HEK293 (cell line): ENCODE measurements around the gene ZNF624.
"Not testable (repeated sequence)": the region's sequence is repeated elsewhere in the genome, so short reads cannot be mapped to it uniquely, and the experiment has no call there.

Experiments
- CTCF ChIA-PET: fragments of 350-600 bp; formaldehyde crosslinking; extraction: SDS; loops from one replicate; lab custom pipeline; 2021; ENCODE audit warnings: antibody characterized with exemption; lab: Yijun Ruan, JAX
- POLR2A ChIA-PET: fragments of 300-600 bp; formaldehyde crosslinking; extraction: SDS; loops from one replicate; lab custom pipeline; 2020; ENCODE audit warnings: antibody characterized with exemption, inconsistent platforms; lab: Yijun Ruan, JAX
- H3K27ac ChIP-seq: fragments of 200-500 bp; sonication (Bioruptor generic); 2 replicates; pipeline ENCODE4 v1.5.1; 2014; ENCODE audit warnings: low read depth, low read length, control low read depth, inconsistent platforms; ENCODE audit errors: extremely low read depth
- H3K36me3 ChIP-seq, 2 experiments: fragments of 200-500 bp in 1 of 2; sonication (Bioruptor generic) in 1 of 2; 1 replicate in 1 of 2; 2 replicates in 1 of 2; pipeline ENCODE4 v1.5.1; 2014 to 2017; ENCODE audit warnings: inconsistent platforms in 2 of 2, low read length in 2 of 2; ENCODE audit not compliant: control insufficient read depth in 2 of 2, insufficient read depth in 1 of 2
- H3K4me1 ChIP-seq: fragments of 200-500 bp; sonication (Bioruptor generic); 2 replicates; pipeline ENCODE4 v1.5.1; 2014; ENCODE audit warnings: mild to moderate bottlenecking, low read length, inconsistent platforms; ENCODE audit not compliant: control insufficient read depth, insufficient read depth
- H3K4me3 ChIP-seq: 2 replicates; pipeline ENCODE4 v1.5.1; 2011; ENCODE audit warnings: low read depth, mild to moderate bottlenecking, control low read depth, low read length, moderate library complexity
- H3K9me3 ChIP-seq: fragments of 200-500 bp; sonication (Bioruptor generic); 2 replicates; pipeline ENCODE4 v1.5.1; 2014; ENCODE audit warnings: low read depth, low read length, inconsistent platforms; ENCODE audit not compliant: control insufficient read depth, insufficient read depth
- HOXA7 ChIP-seq: sonication (generic); formaldehyde crosslinking; IDR thresholded peaks from 2 replicates; pipeline ENCODE4 v1.8.1; 2022; ENCODE audit warnings: missing genetic modification reagents, borderline replicate concordance
- SP7 ChIP-seq: fragments of 450-650 bp; formaldehyde crosslinking; IDR thresholded peaks from 2 replicates; pipeline ENCODE4 v1.5.1; 2016; ENCODE audit warnings: missing biosample characterization, missing genetic modification characterization
- ZNF654 ChIP-seq: fragments of 450-650 bp; formaldehyde crosslinking; IDR thresholded peaks from 2 replicates; pipeline ENCODE4 v1.5.1; 2016; ENCODE audit warnings: low read depth, missing biosample characterization, missing genetic modification characterization
- ZSCAN16 ChIP-seq: fragments of 450-650 bp; formaldehyde crosslinking; IDR thresholded peaks from 2 replicates; pipeline ENCODE4 v1.5.1; 2016; ENCODE audit warnings: missing biosample characterization, missing genetic modification characterization

The ZNF624 gene

DNA sequence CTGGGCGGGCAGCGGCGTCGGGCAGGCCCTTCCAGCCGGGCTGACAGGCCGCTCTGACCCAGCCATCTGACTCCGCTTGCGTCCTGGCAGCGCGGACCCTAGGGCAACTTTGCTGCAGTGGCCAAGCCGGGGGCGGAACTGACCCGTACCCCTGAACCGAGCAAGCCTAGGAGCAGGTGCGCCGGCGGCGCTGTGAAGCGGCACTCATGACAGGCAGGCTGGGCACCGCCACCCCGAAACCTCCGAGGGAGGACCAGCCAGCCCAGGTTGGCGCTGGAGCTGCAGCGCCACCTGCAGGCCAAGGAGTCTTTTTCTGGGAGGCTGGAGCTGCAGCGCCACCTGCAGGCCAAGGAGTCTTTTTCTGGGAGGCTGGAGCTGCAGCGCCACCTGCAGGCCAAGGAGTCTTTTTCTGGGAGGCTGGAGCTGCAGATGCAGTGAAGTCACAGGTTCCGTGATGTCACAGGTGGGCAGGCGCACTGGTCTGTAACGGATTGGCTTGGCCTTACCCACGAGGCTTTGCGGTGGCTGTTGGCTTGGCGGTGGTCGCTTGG, 36.2 kb upstream of the ZNF624 start, which contains the start of gene CCDC144A:
CCDC144A (plus strand) TSS at position 511 of the 551 bp plus-strand sequence. CDS start 160 bp downstream, outside the sequence.
- H3K4me3 ChIP-seq, H3K9me3 ChIP-seq, H3K4me1 ChIP-seq, POLR2A ChIA-PET, H3K36me3 ChIP-seq, H3K27ac ChIP-seq: not testable (repeated sequence)
- peak; percentile 23 for TF ChIP-seq ZNF654
- CTCF ChIA-PET, result interaction anchor here (1.2 to 1.5 kb wide), 2 partner anchors 106 to 151 kb away, joined by 4 to 5 read pairs; no protein-coding TSS in a partner anchor

- not testable (repeated sequence) for H3K9me3 ChIP-seq, H3K27ac ChIP-seq, H3K4me1 ChIP-seq, H3K4me3 ChIP-seq, H3K36me3 ChIP-seq
- POLR2A ChIA-PET, result interaction anchor here (0.6 kb wide), 1 partner anchor 1436 kb away, joined by 3 read pairs; no protein-coding TSS in a partner anchor
- CTCF ChIA-PET, result interaction anchor here (0.6 kb wide), 1 partner anchor 116 kb away, joined by 3 read pairs; no protein-coding TSS in a partner anchor
Measured at GRCh38 chr17:16687151-16687550, 33.5 kb upstream of the ZNF624 start.

GRCh38 chr17:16686019-16686418, 32.4 kb upstream of the ZNF624 start:
- POLR2A ChIA-PET, H3K4me1 ChIP-seq, H3K36me3 ChIP-seq, H3K27ac ChIP-seq, H3K9me3 ChIP-seq, CTCF ChIA-PET, H3K4me3 ChIP-seq: not testable (repeated sequence)

GRCh38 chr17:16683290-16684138, 29.9 kb upstream of the ZNF624 start:
- H3K4me1 ChIP-seq, POLR2A ChIA-PET, H3K27ac ChIP-seq, H3K36me3 ChIP-seq, H3K4me3 ChIP-seq, H3K9me3 ChIP-seq: not testable (repeated sequence)
- CTCF ChIA-PET, result interaction anchor here (0.6 kb wide), 1 partner anchor 19 kb away, joined by 3 read pairs; no protein-coding TSS in a partner anchor

GRCh38 chr17:16676676-16677268, 23.1 kb upstream of the ZNF624 start:
- no peak for TF ChIP-seq SP7 (tag by site-specific recombination)
- no peak for TF ChIP-seq ZSCAN16 (tag by site-specific recombination)
- TF ChIP-seq HOXA7 (CRISPR knock-in tag), result no peak
- ChIA-PET CTCF (interaction anchor here (0.7 kb wide), 1 partner anchor 90 kb away, joined by 3 read pairs; no protein-coding TSS in a partner anchor), POLR2A (no interaction called here)
- H3K9me3 ChIP-seq, result no peaks in the 10 kb centered on the region
- no peaks in the 10 kb centered on the region for H3K4me1 ChIP-seq
- no peaks in the 10 kb centered on the region for H3K36me3 ChIP-seq
- no peak overlapping the region for H3K27ac ChIP-seq
- no peak overlapping the region for H3K4me3 ChIP-seq

GRCh38 chr17:16666907-16667636, 13.4 kb upstream of the ZNF624 start:
- H3K4me1 ChIP-seq, CTCF ChIA-PET, H3K9me3 ChIP-seq, H3K36me3 ChIP-seq: not testable (repeated sequence)
- H3K27ac ChIP-seq, result peak overlapping the region; percentile 52; the same call in 1 of the 2 replicates
- POLR2A ChIA-PET, result interaction anchor here (1.1 kb wide), 1 partner anchor 13 kb away, joined by 3 read pairs; the partner anchor contains the start of gene ZNF624
- peak overlapping the region; percentile 43 for H3K4me3 ChIP-seq

DNA sequence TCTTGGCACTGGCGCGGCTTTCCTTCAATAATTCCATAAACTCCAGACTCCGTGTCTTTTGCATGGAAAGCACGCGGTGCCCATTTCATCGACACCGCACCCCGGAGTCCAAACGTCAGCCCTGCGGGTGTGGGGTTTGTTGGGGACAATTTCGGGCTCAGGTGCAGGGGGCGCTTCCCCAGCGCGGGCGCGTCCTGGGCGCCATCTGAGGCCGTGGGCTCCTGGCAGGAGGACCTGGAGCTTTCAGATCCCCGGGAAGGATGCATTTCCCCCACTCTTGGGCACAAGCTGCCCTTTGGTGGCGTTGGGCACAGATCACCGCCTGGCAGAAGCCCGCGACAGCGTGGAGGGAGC, 12.9 kb upstream of the ZNF624 start:
- CTCF ChIA-PET, H3K4me1 ChIP-seq, H3K36me3 ChIP-seq, H3K27ac ChIP-seq, H3K9me3 ChIP-seq: not testable (repeated sequence)
- POLR2A ChIA-PET, result interaction anchor here (1.1 kb wide), 1 partner anchor 13 kb away, joined by 3 read pairs; the partner anchor contains the start of gene ZNF624
- peak overlapping the region; percentile 43 for H3K4me3 ChIP-seq
